ENCODE results near the gene ELMO2.

GRCh38 chr20:46339037-46339436 is 67.4 kb downstream of the ELMO2 start:
- no peak for TF ChIP-seq CREB1 (CRISPR knock-in tag; IDR thresholded peaks at IDR 0.05)
- no peak for TF ChIP-seq CREM (CRISPR knock-in tag; IDR thresholded peaks at IDR 0.05)
- TF ChIP-seq ESRRA (CRISPR knock-in tag; IDR thresholded peaks at IDR 0.05; ENCODE audit: borderline replicate concordance): no peak
- no peak for TF ChIP-seq CTCF (IDR thresholded peaks at IDR 0.05)
- no peak for TF ChIP-seq E2F1 (CRISPR knock-in tag; IDR thresholded peaks at IDR 0.05)
- no peak for TF ChIP-seq JUN (CRISPR knock-in tag; IDR thresholded peaks at IDR 0.05)
- TF ChIP-seq NR2C2 (CRISPR knock-in tag; IDR thresholded peaks at IDR 0.05): no peak
- no peak for TF ChIP-seq FOXP1 (CRISPR knock-in tag; IDR thresholded peaks at IDR 0.05; ENCODE audit: borderline replicate concordance)
- no peak for TF ChIP-seq MAX (CRISPR knock-in tag; IDR thresholded peaks at IDR 0.05)
- no peak for TF ChIP-seq AFF4 (CRISPR knock-in tag; IDR thresholded peaks at IDR 0.05; ENCODE audit: borderline replicate concordance)
- no peak for TF ChIP-seq MYBL2 (CRISPR knock-in tag; IDR thresholded peaks at IDR 0.05)
- TF ChIP-seq ATF3 (CRISPR knock-in tag; conservative IDR thresholded peaks at IDR 0.05): no peak
- TF ChIP-seq USF2 (CRISPR knock-in tag; IDR thresholded peaks at IDR 0.05): no peak
- no peak for TF ChIP-seq USF1 (CRISPR knock-in tag; IDR thresholded peaks at IDR 0.05)
